ENCODE data around the gene EPB41L4B.
A peak's percentile ranks its signal among the peaks of the same experiment; 100 is the strongest.

EPB41L4B gene

DNA sequence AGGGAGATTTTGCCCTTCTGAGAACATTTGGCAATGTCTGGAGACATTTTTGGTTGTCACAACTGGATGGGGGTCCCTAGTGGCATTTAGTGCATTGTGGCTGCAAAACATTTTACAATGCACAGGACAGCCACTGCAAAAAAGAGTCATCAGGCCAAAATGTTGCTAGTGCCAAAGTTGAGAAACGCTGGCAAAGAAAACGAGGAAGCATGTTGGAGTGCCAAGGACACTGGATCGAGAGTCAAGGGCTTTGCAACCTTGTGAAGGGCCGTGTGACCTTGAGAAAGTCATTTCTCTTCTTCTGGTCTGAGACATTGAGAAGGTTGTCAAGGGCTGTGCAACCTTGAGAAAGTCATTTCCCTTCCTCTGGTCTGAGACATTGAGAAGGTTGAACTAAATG is 108.1 kb downstream of the EPB41L4B start:
- no peak for DNase-seq
- Histone ChIP-seq H3K9me3 (no peaks in the 10 kb centered on the region), H3K4me3 (ENCODE audit: low read depth, low read length) (no peak overlapping the region), H3K4me1 (no peaks in the 10 kb centered on the region), H3K36me3 (no peaks in the 10 kb centered on the region), H3K27me3 (no peaks in the 10 kb centered on the region; the same call in 1 of the 2 replicates)
- TF ChIP-seq, protein P1, sequence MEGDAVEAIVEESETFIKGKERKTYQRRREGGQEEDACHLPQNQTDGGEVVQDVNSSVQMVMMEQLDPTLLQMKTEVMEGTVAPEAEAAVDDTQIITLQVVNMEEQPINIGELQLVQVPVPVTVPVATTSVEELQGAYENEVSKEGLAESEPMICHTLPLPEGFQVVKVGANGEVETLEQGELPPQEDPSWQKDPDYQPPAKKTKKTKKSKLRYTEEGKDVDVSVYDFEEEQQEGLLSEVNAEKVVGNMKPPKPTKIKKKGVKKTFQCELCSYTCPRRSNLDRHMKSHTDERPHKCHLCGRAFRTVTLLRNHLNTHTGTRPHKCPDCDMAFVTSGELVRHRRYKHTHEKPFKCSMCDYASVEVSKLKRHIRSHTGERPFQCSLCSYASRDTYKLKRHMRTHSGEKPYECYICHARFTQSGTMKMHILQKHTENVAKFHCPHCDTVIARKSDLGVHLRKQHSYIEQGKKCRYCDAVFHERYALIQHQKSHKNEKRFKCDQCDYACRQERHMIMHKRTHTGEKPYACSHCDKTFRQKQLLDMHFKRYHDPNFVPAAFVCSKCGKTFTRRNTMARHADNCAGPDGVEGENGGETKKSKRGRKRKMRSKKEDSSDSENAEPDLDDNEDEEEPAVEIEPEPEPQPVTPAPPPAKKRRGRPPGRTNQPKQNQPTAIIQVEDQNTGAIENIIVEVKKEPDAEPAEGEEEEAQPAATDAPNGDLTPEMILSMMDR (IDR thresholded peaks at IDR 0.05; ENCODE audit: low read depth, low read length) = no peak

DNA sequence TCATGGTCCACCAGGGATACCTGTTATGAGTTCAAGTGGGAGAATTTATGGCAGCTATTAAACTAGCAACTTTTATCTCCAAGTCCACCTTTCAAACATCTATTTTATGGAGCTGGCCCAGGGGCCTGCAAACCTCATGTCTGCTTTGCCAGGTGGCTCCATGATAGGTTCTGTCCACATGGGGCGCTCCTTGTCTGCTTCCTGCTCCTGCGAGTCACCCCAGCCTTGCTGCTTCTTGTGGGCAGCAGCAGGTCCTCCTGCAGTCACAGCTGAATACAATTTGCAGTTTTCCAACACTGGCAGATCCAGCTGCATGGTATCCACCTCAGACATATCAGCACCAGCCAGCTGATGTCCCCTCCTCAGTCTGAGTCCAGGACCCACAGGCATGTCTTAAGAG is 114.2 kb downstream of the EPB41L4B start:
- Histone ChIP-seq H3K27me3 (no peaks in the 10 kb centered on the region), H3K9me3 (no peaks in the 10 kb centered on the region), H3K4me1 (no peaks in the 10 kb centered on the region), H3K4me3 (ENCODE audit: low read depth, low read length) (no peak overlapping the region), H3K36me3 (no peaks in the 10 kb centered on the region)
- TF ChIP-seq, protein P1 (IDR thresholded peaks at IDR 0.05; ENCODE audit: low read depth, low read length) = 0 out of 2 replicates have a peak, but pooled peaks have one; percentile 17
- no peak for DNase-seq

DNA sequence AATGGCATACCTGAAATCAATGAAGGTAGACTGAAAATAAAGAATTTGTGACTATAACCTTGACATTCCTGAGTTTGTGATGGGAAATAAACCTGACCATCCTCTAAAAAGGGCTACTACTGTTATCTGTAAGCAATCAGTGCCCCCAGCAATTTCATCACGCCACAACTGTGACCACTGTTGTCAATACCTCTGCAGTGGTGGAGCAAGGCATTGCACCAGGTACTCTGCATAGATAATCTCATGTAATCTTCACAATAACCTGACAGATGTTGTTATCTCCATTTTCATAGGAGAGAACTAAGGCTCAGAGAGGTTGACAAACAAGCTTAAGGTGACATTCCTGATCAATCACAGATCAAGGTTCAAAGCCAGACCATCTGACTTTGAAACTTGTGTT is 115.3 kb downstream of the EPB41L4B start:
- Histone ChIP-seq H3K4me3 (ENCODE audit: low read depth, low read length) (no peak overlapping the region), H3K4me1 (no peaks in the 10 kb centered on the region), H3K36me3 (no peaks in the 10 kb centered on the region), H3K27me3 (no peaks in the 10 kb centered on the region), H3K9me3 (no peaks in the 10 kb centered on the region)
- no peak for DNase-seq
- TF ChIP-seq, protein P1 (IDR thresholded peaks at IDR 0.05; ENCODE audit: low read depth, low read length) = no peak

DNA sequence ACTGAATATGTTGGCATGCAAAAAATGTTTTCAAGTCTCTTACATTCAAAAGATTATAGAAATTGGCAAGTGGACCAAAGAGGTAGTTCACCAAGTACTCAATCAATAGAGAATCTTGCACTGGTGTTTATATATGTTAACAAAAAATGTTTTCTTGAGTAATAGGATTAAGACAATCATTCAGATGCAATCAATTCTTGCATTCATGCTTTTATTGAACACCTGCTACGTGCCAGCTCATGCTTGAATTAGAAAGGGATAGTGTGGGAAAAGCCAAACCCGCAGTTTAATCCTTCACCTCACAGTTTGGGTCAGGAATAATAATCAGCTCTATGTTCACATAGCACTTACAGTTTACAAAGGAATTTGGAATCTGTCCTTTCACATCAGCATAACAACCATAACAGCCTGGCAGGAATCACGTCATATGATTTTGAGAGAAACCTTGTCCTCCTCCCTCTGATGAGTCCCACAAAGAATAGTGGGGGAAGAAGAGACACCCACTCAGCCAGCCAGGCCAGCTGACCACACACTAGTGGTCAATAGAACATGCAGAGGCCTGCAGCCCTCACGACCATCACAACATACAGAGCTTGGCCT is 117.0 kb downstream of the EPB41L4B start:
- Histone ChIP-seq H3K4me1 (no peaks in the 10 kb centered on the region), H3K4me3 (ENCODE audit: low read depth, low read length) (no peak overlapping the region), H3K27me3 (no peaks in the 10 kb centered on the region), H3K9me3 (no peaks in the 10 kb centered on the region), H3K36me3 (no peaks in the 10 kb centered on the region)
- TF ChIP-seq, protein P1 (IDR thresholded peaks at IDR 0.05; ENCODE audit: low read depth, low read length) = no peak
- DNase-seq = no peak

DNA sequence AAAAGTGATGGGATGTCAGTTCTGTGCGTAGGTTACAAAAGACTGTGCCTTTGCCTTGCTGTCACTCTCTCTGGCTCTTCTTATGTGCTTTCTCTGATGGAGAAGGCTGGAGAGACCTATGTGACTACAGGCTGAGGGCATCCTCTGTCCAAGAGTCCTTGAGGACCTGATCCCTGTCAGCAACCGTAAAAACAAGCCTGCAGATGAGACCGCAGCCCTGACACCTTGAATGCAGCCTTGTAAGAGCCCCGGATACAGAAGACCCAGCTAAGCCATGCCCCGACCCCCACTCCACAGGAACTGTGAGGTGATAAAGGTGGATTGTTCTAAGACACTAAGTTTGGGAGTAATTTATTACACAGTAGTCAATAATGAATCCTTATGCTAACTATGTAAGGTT is 121.2 kb downstream of the EPB41L4B start:
- Histone ChIP-seq H3K36me3 (no peaks in the 10 kb centered on the region), H3K4me3 (ENCODE audit: low read depth, low read length) (no peak overlapping the region), H3K9me3 (no peaks in the 10 kb centered on the region), H3K4me1 (no peaks in the 10 kb centered on the region), H3K27me3 (no peaks in the 10 kb centered on the region)
- TF ChIP-seq, protein P1 (IDR thresholded peaks at IDR 0.05; ENCODE audit: low read depth, low read length) = no peak
- no peak for DNase-seq

DNA sequence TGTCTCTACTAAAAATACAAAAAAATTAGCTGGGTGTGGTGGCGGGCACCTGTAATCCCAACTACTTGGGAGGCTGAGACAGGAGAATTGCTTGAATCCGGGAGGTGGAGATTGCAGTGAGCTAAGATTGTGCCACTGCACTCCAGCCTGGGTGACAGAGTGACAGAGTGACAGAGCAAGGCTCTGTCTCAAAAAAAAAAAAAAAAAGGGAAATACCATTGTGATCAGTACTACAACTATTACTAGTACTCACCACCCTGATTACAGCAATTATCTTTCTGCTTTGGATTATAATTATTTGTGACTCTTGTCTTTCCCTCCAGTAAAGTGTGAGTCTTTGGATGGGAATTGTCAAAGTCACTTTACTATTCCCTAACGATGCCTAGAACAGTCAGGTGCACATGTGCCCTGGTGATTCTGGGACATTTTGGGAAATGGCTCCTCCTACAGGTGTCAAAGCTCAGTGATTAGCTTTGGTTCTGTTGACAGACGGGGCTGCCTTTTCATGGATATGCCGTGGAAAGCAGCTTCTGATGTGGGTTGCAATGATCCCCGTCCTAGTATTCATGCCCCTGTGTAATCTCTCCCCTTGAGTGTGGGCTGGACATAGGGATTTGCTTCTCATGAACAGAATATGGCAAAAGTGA is 122.0 kb downstream of the EPB41L4B start:
- H3K36me3 ChIP-seq = no peaks in the 10 kb centered on the region
- H3K4me1 ChIP-seq = no peaks in the 10 kb centered on the region
- TF ChIP-seq, protein P1 (IDR thresholded peaks at IDR 0.05; ENCODE audit: low read depth, low read length) = peak; percentile 27
- no peak overlapping the region for H3K4me3 ChIP-seq (ENCODE audit: low read depth, low read length)
- H3K27me3 ChIP-seq = no peaks in the 10 kb centered on the region
- no peaks in the 10 kb centered on the region for H3K9me3 ChIP-seq
- DNase-seq = no peak
